RWPE2 (cell line): ENCODE results near the gene PI4KA.
A peak's percentile ranks its signal among the peaks of the same experiment; 100 is the strongest.

Experiments
- ATAC-seq: fragments of 200-7000 bp; cut with Tn5 transposase; 3 replicates; pipeline ENCODE4 v1.9.1; 2021; ENCODE audit warnings: low read depth
- DNase-seq: peaks from one replicate; pipeline ENCODE4 v3.0.0-alpha.2; 2020; ENCODE audit warnings: low spot score
- H3K27ac ChIP-seq: fragments of 450-650 bp; 2 replicates; pipeline ENCODE4 v1.5.1; 2017; ENCODE audit warnings: mild to moderate bottlenecking; ENCODE audit not compliant: poor library complexity, severe bottlenecking
- H3K27me3 ChIP-seq: fragments of 250-450 bp; sonication (Bioruptor Pico); 2 replicates; pipeline ENCODE4 v1.5.1; 2021; ENCODE audit warnings: mild to moderate bottlenecking, moderate library complexity; ENCODE audit not compliant: insufficient read depth, poor library complexity, severe bottlenecking
- H3K36me3 ChIP-seq: fragments of 250-450 bp; sonication (Bioruptor Pico); 2 replicates; pipeline ENCODE4 v1.5.1; 2020; ENCODE audit warnings: low read depth, mild to moderate bottlenecking, moderate library complexity
- H3K4me1 ChIP-seq: fragments of 250-450 bp; sonication (Bioruptor Pico); 2 replicates; pipeline ENCODE4 v1.5.1; 2021; ENCODE audit warnings: mild to moderate bottlenecking, moderate library complexity; ENCODE audit not compliant: insufficient read depth, poor library complexity, severe bottlenecking
- H3K4me3 ChIP-seq: fragments of 250-450 bp; sonication (Bioruptor Pico); 2 replicates; pipeline ENCODE4 v1.5.1; 2021; ENCODE audit warnings: mild to moderate bottlenecking, moderate library complexity; ENCODE audit not compliant: severe bottlenecking
- H3K9me3 ChIP-seq: fragments of 250-450 bp; sonication (Bioruptor Pico); 2 replicates; pipeline ENCODE4 v1.5.1; 2021; ENCODE audit warnings: mild to moderate bottlenecking, moderate library complexity; ENCODE audit not compliant: severe bottlenecking
- TF ChIP-seq, protein P1 (sequence below): fragments of 450-650 bp; IDR thresholded peaks from one replicate; pipeline ENCODE4 v1.5.1; 2017; ENCODE audit warnings: mild to moderate bottlenecking, moderate library complexity; ENCODE audit not compliant: poor library complexity, severe bottlenecking

The PI4KA gene

DNA sequence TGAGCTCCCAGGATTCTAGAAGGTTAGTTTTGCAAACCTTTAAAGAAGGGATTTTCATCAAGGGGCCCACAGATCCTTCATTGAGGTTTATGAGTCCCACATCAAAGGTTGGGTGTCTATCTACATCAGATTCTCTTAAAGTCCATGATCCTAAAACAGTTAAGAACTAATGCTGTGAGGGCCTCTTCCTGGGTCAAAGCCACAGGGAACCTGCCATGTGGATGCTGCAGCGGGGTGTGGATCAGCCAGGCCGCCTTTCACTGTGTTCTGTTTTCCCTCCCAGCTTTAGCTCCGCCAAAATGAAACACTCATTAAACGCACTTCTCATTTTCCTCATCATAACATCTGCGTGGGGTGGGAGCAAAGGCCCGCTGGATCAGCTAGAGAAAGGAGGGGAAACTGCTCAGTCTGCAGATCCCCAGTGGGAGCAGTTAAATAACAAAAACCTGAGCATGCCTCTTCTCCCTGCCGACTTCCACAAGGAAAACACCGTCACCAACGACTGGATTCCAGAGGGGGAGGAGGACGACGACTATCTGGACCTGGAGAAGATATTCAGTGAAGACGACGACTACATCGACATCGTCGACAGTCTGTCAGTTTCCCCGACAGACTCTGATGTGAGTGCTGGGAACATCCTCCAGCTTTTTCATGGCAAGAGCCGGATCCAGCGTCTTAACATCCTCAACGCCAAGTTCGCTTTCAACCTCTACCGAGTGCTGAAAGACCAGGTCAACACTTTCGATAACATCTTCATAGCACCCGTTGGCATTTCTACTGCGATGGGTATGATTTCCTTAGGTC is 79.4 kb downstream of the PI4KA start:
- Histone ChIP-seq H3K27ac (no peak overlapping the region), H3K9me3 (no peaks in the 10 kb centered on the region), H3K36me3 (no peaks in the 10 kb centered on the region), H3K4me1 (peaks cover 14% of the 10 kb centered on the region), H3K27me3 (no peaks in the 10 kb centered on the region), H3K4me3 (no peak overlapping the region)
- ATAC-seq (no peak), DNase-seq (no peak)
- TF ChIP-seq, protein P1, sequence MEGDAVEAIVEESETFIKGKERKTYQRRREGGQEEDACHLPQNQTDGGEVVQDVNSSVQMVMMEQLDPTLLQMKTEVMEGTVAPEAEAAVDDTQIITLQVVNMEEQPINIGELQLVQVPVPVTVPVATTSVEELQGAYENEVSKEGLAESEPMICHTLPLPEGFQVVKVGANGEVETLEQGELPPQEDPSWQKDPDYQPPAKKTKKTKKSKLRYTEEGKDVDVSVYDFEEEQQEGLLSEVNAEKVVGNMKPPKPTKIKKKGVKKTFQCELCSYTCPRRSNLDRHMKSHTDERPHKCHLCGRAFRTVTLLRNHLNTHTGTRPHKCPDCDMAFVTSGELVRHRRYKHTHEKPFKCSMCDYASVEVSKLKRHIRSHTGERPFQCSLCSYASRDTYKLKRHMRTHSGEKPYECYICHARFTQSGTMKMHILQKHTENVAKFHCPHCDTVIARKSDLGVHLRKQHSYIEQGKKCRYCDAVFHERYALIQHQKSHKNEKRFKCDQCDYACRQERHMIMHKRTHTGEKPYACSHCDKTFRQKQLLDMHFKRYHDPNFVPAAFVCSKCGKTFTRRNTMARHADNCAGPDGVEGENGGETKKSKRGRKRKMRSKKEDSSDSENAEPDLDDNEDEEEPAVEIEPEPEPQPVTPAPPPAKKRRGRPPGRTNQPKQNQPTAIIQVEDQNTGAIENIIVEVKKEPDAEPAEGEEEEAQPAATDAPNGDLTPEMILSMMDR = no peak

DNA sequence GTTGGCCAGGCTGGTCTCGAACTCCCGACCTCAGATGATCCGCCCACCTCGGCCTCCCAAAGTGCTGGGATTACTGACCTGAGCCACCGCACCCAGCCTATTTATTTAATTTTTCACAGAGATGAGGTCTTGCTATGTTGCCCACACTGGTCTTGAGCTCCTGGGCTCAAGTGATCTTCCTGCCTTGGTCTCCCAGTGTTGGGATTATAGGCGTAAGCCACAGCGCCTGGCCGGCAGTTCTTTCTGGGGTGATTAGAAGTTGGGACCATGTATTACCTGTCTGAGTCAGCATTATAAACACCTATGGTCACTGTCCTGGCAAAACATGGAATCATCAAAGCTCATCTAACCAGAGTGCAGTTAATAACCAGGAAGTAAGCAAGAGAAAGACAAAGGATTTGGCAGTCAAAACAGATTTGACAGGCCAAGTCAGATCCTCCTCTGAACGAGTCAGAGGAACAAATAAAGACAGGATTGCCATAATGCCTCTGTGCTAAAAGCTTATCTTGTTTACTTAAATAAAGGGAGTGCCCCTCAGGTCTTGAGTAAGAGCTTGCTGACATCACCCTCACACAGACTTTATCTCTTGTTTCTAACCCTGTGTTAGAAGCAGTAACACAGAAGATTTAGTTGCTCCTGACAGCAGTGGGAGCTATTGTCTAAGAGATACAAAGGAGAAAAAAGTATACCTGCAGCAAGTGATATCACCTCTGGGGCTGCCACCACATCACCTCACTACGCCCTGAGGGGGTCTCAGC is 81.0 kb downstream of the PI4KA start:
- Histone ChIP-seq H3K9me3 (no peaks in the 10 kb centered on the region), H3K27ac (peak overlapping the region; percentile 43), H3K36me3 (no peaks in the 10 kb centered on the region), H3K4me1 (peaks cover 14% of the 10 kb centered on the region), H3K27me3 (no peaks in the 10 kb centered on the region), H3K4me3 (no peak overlapping the region)
- no peak for DNase-seq
- ATAC-seq = peak; percentile 94
- TF ChIP-seq, protein P1 = peak; percentile 48

DNA sequence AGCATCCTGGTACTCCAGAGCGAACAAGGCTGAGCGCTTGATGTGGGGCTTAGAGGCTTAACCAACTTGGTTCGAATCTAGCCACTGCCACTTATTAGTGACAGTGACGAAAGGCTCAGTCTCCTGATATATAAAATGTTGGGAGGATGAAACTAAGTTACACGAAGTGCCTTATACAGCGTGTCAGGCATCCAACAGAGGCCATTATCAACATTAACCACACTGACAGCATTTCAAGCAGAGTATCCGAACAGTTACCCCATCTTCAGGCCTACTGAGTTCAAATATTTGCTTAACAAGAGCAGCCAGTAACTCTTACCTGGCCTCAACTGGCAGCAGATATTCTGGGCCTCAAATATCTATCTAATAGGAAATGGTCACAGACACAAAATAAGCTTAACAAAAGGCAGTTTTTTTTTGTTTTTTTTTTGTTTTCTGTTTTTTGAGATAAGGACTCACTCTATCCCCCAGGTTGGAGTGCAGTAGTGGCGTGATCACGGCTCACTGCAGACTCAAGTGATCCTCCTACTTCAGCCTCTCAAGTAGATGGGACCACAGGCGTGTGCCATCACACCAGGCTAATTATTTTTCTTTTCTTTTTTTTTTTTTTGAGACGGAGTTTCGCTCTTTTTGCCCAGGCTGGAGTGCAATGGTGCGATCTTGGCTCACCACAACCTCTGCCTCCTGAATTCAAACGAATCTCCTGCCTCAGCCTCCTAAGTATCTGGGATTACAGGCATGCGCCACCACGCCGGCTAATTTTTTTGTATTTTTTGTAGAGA is 81.8 kb downstream of the PI4KA start:
- peaks cover 14% of the 10 kb centered on the region for H3K4me1 ChIP-seq

DNA sequence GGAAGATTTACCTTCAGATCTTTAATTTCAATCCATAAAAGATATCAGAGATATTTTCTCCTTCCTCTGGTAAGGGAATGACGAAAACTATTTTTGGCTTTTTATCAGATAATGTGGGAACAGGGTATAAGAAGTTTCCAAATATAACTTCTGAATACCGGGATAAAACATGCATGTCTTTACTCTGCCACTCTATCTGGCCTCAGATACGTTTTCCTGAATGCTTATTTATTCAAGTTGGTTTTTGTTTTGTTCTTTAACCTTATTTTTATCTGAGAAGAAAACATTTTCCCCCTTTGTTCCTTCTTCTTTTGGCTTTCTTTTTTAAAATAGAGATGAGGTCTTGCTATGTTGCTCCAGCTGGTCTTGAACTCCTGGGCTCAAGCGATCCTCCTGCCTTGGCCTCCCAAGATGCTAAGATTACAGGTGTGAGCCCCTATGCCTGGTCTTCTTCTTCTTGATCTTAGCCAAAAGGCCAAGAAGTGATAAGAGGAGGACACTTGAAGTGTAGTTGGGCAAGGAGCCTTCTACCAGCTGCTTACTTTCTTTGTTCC is 83.2 kb downstream of the PI4KA start:
- Histone ChIP-seq H3K4me1 (peaks cover 14% of the 10 kb centered on the region), H3K9me3 (no peaks in the 10 kb centered on the region), H3K36me3 (0 out of 2 replicates have a peak, but pooled peaks cover 3% of the 10 kb centered on the region), H3K27ac (no peak overlapping the region), H3K27me3 (no peaks in the 10 kb centered on the region), H3K4me3 (no peak overlapping the region)
- DNase-seq = no peak
- TF ChIP-seq, protein P1 = no peak
- no peak for ATAC-seq

More for the DNA sequence above, 81.8 kb downstream of the PI4KA start:
- DNase-seq = no peak
- TF ChIP-seq, protein P1 = no peak
- ATAC-seq = no peak
- H3K27me3 ChIP-seq = no peaks in the 10 kb centered on the region
- H3K9me3 ChIP-seq = no peaks in the 10 kb centered on the region
- no peak overlapping the region for H3K4me3 ChIP-seq
- 0 out of 2 replicates have a peak, but pooled peaks cover 1% of the 10 kb centered on the region for H3K36me3 ChIP-seq
- peak overlapping the region; percentile 43 for H3K27ac ChIP-seq
